ENCODE measurements around the gene CHRNB4. TPM values are rescaled to one million over a fixed set of nuclear protein-coding genes. Genes with fewer than 3 reads are reported as not detected.

CHRNB4 gene
- total and polyA plus RNA-seq, 2 donors (not counting 1 experiment from before 2014, with no cell fraction given), result not detected

GRCh38 chr15:78605680-78606079, 35.3 kb downstream of the CHRNB4 start:
- H3K4me2 ChIP-seq (ENCODE audit: extremely low read depth, insufficient read depth, low read length), result no peak overlapping the region
- H3K27ac ChIP-seq (ENCODE audit: insufficient read depth, low read length), result no peak overlapping the region
- DNase-seq (ENCODE audit: low read depth in 2 of 2), result no peak
- H4K20me1 ChIP-seq (ENCODE audit: control insufficient read depth, extremely low read depth, insufficient read depth, low read length), result no peaks in the 10 kb centered on the region
- H3K4me3 ChIP-seq (replicated peaks in 1 of 4; ENCODE audit: control extremely low read depth in 1 of 4, insufficient read depth in 1 of 4, low read depth in 3 of 4, low read length in 4 of 4), result no peak overlapping the region
- H3K27me3 ChIP-seq (ENCODE audit: control insufficient read depth, insufficient read depth, low read length), result no peaks in the 10 kb centered on the region
- H3K79me2 ChIP-seq (ENCODE audit: control insufficient read depth, insufficient read depth, low read length), result no peaks in the 10 kb centered on the region
- no peaks in the 10 kb centered on the region for H3K36me3 ChIP-seq (ENCODE audit: control insufficient read depth, insufficient read depth, low read length)
- no peak overlapping the region for H2AFZ ChIP-seq (ENCODE audit: low read length)
- H3K9me3 ChIP-seq (ENCODE audit: control insufficient read depth, insufficient read depth, low read depth, low read length), result no peaks in the 10 kb centered on the region
- no peaks in the 10 kb centered on the region for H3K4me1 ChIP-seq (ENCODE audit: control insufficient read depth, extremely low read depth, insufficient read depth, low read length)
- TF ChIP-seq CTCF (conservative IDR thresholded peaks at IDR 0.05 in 1 of 2, IDR thresholded peaks at IDR 0.05 in 1 of 2; ENCODE audit: low read depth in 1 of 2, low read length in 2 of 2) (no peak), EZH2 (IDR thresholded peaks at IDR 0.05; ENCODE audit: low read length, missing control alignments) (no peak)
- H3K9ac ChIP-seq (ENCODE audit: insufficient read depth, low read length), result no peak overlapping the region

DNA sequence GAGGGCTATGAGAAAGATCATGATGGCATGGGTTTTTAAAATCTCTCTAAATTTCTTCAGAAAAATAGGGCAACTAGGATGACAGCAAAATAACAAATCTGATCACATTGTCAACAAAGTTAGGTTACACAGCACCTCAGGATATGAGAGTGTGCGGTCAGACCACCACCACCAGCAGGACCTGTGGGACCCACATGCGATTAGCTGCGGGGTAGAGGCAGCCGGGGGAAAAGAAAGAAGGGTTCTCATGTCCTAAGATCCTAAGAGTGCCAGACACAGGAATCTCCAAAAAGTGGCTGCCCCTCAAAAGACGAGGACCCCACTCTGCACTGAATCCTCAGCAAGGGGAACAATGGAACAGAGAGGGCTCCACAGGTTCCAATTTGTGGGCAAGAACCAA, 35.8 kb downstream of the CHRNB4 start:
- Histone ChIP-seq H3K4me2 (ENCODE audit: extremely low read depth, insufficient read depth, low read length) (no peak overlapping the region), H3K79me2 (ENCODE audit: control insufficient read depth, insufficient read depth, low read length) (no peaks in the 10 kb centered on the region), H3K36me3 (ENCODE audit: control insufficient read depth, insufficient read depth, low read length) (no peaks in the 10 kb centered on the region), H3K9ac (ENCODE audit: insufficient read depth, low read length) (no peak overlapping the region), H2AFZ (ENCODE audit: low read length) (no peak overlapping the region), H3K27ac (ENCODE audit: insufficient read depth, low read length) (no peak overlapping the region), H3K27me3 (ENCODE audit: control insufficient read depth, insufficient read depth, low read length) (no peaks in the 10 kb centered on the region), H3K4me3 (replicated peaks in 1 of 4; ENCODE audit: control extremely low read depth in 1 of 4, insufficient read depth in 1 of 4, low read depth in 3 of 4, low read length in 4 of 4) (no peak overlapping the region), H4K20me1 (ENCODE audit: control insufficient read depth, extremely low read depth, insufficient read depth, low read length) (no peaks in the 10 kb centered on the region), H3K4me1 (ENCODE audit: control insufficient read depth, extremely low read depth, insufficient read depth, low read length) (no peaks in the 10 kb centered on the region), H3K9me3 (ENCODE audit: control insufficient read depth, insufficient read depth, low read depth, low read length) (no peaks in the 10 kb centered on the region)
- no peak for DNase-seq (ENCODE audit: low read depth in 2 of 2)
- TF ChIP-seq EZH2 (IDR thresholded peaks at IDR 0.05; ENCODE audit: low read length, missing control alignments) (no peak), CTCF (conservative IDR thresholded peaks at IDR 0.05 in 1 of 2, IDR thresholded peaks at IDR 0.05 in 1 of 2; ENCODE audit: low read depth in 1 of 2, low read length in 2 of 2) (no peak)

DNA sequence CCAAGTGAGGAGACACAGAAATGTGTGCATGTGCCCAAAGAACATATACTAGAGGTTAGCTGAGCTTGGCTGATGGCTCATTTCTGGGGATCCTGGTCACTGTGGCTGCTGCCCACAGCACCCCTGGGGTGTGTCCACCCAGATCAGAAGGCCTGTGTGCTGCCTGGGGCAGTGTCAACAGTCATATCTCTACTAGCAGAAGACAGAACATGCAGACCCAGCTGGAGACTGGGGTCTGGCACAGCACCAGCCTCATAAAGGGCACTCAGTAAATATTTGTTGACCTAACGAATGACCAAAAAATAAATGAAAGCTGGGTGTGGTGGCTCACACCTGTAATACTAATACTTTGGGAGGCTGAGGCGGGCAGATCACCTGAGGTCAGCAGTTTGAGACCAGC, 36.6 kb downstream of the CHRNB4 start:
- Histone ChIP-seq H3K79me2 (ENCODE audit: control insufficient read depth, insufficient read depth, low read length) (no peaks in the 10 kb centered on the region), H3K4me1 (ENCODE audit: control insufficient read depth, extremely low read depth, insufficient read depth, low read length) (no peaks in the 10 kb centered on the region), H3K4me2 (ENCODE audit: extremely low read depth, insufficient read depth, low read length) (no peak overlapping the region), H4K20me1 (ENCODE audit: control insufficient read depth, extremely low read depth, insufficient read depth, low read length) (no peaks in the 10 kb centered on the region), H3K9ac (ENCODE audit: insufficient read depth, low read length) (no peak overlapping the region), H3K36me3 (ENCODE audit: control insufficient read depth, insufficient read depth, low read length) (no peaks in the 10 kb centered on the region), H3K27ac (ENCODE audit: insufficient read depth, low read length) (no peak overlapping the region), H2AFZ (ENCODE audit: low read length) (no peak overlapping the region), H3K4me3 (replicated peaks in 1 of 4; ENCODE audit: control extremely low read depth in 1 of 4, insufficient read depth in 1 of 4, low read depth in 3 of 4, low read length in 4 of 4) (no peak overlapping the region), H3K9me3 (ENCODE audit: control insufficient read depth, insufficient read depth, low read depth, low read length) (no peaks in the 10 kb centered on the region), H3K27me3 (ENCODE audit: control insufficient read depth, insufficient read depth, low read length) (no peaks in the 10 kb centered on the region)
- no peak for TF ChIP-seq EZH2 (IDR thresholded peaks at IDR 0.05; ENCODE audit: low read length, missing control alignments)
- no peak for TF ChIP-seq CTCF (conservative IDR thresholded peaks at IDR 0.05 in 1 of 2, IDR thresholded peaks at IDR 0.05 in 1 of 2; ENCODE audit: low read depth in 1 of 2, low read length in 2 of 2)
- no peak for DNase-seq (ENCODE audit: low read depth in 2 of 2)

All from fibroblast of lung (primary cell).